HCT116 (cell line): ENCODE results near the gene PDLIM3. TPM values are rescaled to one million over a fixed set of nuclear protein-coding genes. Genes with fewer than 3 reads are reported as not detected.

Source experiments
- ATAC-seq: fragments of 200-7000 bp; cut with Tn5 transposase; 2 replicates; pipeline ENCODE4 v1.9.1; 2020; ENCODE audit warnings: mild to moderate bottlenecking, moderate library complexity
- BruUV-seq: library from RNA; stranded (reverse); fragments of 400-500 nt; replicated peaks from 2 replicates; lab custom pipeline; 2021; lab: Mats Ljungman, UMichigan
- CTCF ChIA-PET: fragments of 300-600 bp; sonication (Branson Sonifier 250); formaldehyde crosslinking; loops from one replicate; lab custom pipeline; 2021; ENCODE audit warnings: antibody characterized with exemption; lab: Charles Lee
- POLR2A ChIA-PET: fragments of 300-600, 350-600 bp; sonication (Branson Sonifier 250); formaldehyde crosslinking; loops from one replicate; lab custom pipeline; 2021; ENCODE audit warnings: antibody characterized with exemption; lab: Charles Lee
- RAD21 ChIA-PET, 2 experiments: fragments of 300-600 bp; sonication (Branson Sonifier 250); formaldehyde crosslinking; loops; one replicate each; lab custom pipeline; 2023; ENCODE audit warnings: low total read pairs in 2 of 2; ENCODE audit not compliant: uncharacterized antibody in 2 of 2, unreplicated experiment in 2 of 2, low non-redundant PET in 1 of 2; lab: Charles Lee
- DNase-seq: peaks from one replicate; pipeline ENCODE4 v3.0.0-alpha.2; 2010; ENCODE audit warnings: low read depth, low spot score
- H2AFZ ChIP-seq: fragments of 200-600 bp; shearing (Covaris generic), sonication (generic); 2 replicates; pipeline ENCODE4 v1.6.1; 2017; ENCODE audit warnings: low read depth, mixed run types, mixed read lengths, antibody characterized with exemption, low read length; ENCODE audit not compliant: poor library complexity, severe bottlenecking
- H3K27ac ChIP-seq: 2 replicates; pipeline ENCODE4 v1.5.1; 2012; ENCODE audit warnings: low read depth, low read length
- H3K27me3 ChIP-seq: fragments of 200-600 bp; sonication (generic); 2 replicates; pipeline ENCODE4 v1.6.1; 2016; ENCODE audit warnings: mixed run types, low read length, mixed read lengths; ENCODE audit not compliant: insufficient read depth
- H3K36me3 ChIP-seq, 2 experiments: fragments of 200-500 bp in 1 of 2; fragments of 200-600 bp in 1 of 2; sonication (Bioruptor generic) in 1 of 2; sonication (generic) in 1 of 2; 2 replicates each; pipeline versions ENCODE4 v1.5.1 to v1.6.1; 2014 to 2016; ENCODE audit warnings: low read length in 2 of 2, inconsistent platforms in 1 of 2, mixed read lengths in 1 of 2, mixed run types in 1 of 2; ENCODE audit not compliant: insufficient read depth in 2 of 2, control insufficient read depth in 1 of 2
- H3K4me1 ChIP-seq, 2 experiments: fragments of 200-600 bp in 1 of 2; sonication (generic) in 1 of 2; 2 replicates each; pipeline versions ENCODE4 v1.5.1 to v1.6.1; 2012 to 2017; ENCODE audit warnings: low read length in 2 of 2, inconsistent platforms in 1 of 2, mild to moderate bottlenecking in 1 of 2, mixed read lengths in 1 of 2, mixed run types in 1 of 2, moderate library complexity in 1 of 2; ENCODE audit not compliant: insufficient read depth in 2 of 2, control insufficient read depth in 1 of 2
- H3K4me2 ChIP-seq: fragments of 200-600 bp; sonication (generic); 2 replicates; pipeline ENCODE4 v1.6.1; 2017; ENCODE audit warnings: mixed run types, low read length, mixed read lengths
- H3K4me3 ChIP-seq, 2 experiments: fragments of 200-600 bp in 1 of 2; sonication (generic) in 1 of 2; replicated peaks in 1 of 2; 2 replicates each; pipeline ENCODE4 v1.5.1; 2011 to 2016; ENCODE audit warnings: low read length in 2 of 2, control low read depth in 1 of 2, low read depth in 1 of 2, mild to moderate bottlenecking in 1 of 2, mixed read lengths in 1 of 2, mixed run types in 1 of 2
- H3K79me2 ChIP-seq: fragments of 200-600 bp; sonication (generic); 2 replicates; pipeline ENCODE4 v1.6.1; 2017; ENCODE audit warnings: mild to moderate bottlenecking, mixed run types, low read length, moderate library complexity, mixed read lengths; ENCODE audit not compliant: insufficient read depth
- H3K9ac ChIP-seq: fragments of 200-600 bp; sonication (generic); 2 replicates; pipeline ENCODE4 v1.6.1; 2016; ENCODE audit warnings: low read length, mixed read lengths
- H3K9me2 ChIP-seq: fragments of 200-600 bp; sonication (generic), shearing (Covaris generic); 2 replicates; pipeline ENCODE4 v1.6.1; 2017; ENCODE audit warnings: mixed run types, mild to moderate bottlenecking, moderate library complexity; ENCODE audit not compliant: insufficient read depth
- H3K9me3 ChIP-seq, 2 experiments: fragments of 200-500 bp in 1 of 2; fragments of 200-600 bp in 1 of 2; sonication (Bioruptor generic) in 1 of 2; sonication (generic) in 1 of 2; 2 replicates each; pipeline ENCODE4 v1.6.1; 2014 to 2017; ENCODE audit warnings: low read length in 2 of 2, mixed read lengths in 2 of 2, inconsistent platforms in 1 of 2, low read depth in 1 of 2, mild to moderate bottlenecking in 1 of 2, mixed run types in 1 of 2, moderate library complexity in 1 of 2; ENCODE audit not compliant: control insufficient read depth in 1 of 2, insufficient read depth in 1 of 2
- H4K20me1 ChIP-seq: fragments of 200-600 bp; sonication (generic), shearing (Covaris generic); 2 replicates; pipeline ENCODE4 v1.6.1; 2017; ENCODE audit warnings: mixed run types, mild to moderate bottlenecking, moderate library complexity; ENCODE audit not compliant: insufficient read depth
- ELF1 ChIP-seq: IDR thresholded peaks from 2 replicates; pipeline ENCODE4 v1.6.1; 2012; ENCODE audit warnings: low read depth, borderline replicate concordance
- FOSL1 ChIP-seq: IDR thresholded peaks from 2 replicates; pipeline ENCODE4 v1.6.1; 2012; ENCODE audit warnings: low read depth
- MAX ChIP-seq: IDR thresholded peaks from 2 replicates; pipeline ENCODE4 v1.6.1; 2012
- POLR2A ChIP-seq: IDR thresholded peaks from 2 replicates; pipeline ENCODE4 v1.7.0; 2011; ENCODE audit warnings: borderline replicate concordance; ENCODE audit not compliant: insufficient read depth, insufficient read length; ENCODE audit errors: extremely low read depth
- RAD21 ChIP-seq: IDR thresholded peaks from 2 replicates; pipeline ENCODE4 v1.6.1; 2012; ENCODE audit warnings: low read depth, mild to moderate bottlenecking
- SIN3A ChIP-seq: IDR thresholded peaks from 2 replicates; pipeline ENCODE4 v1.6.1; 2012; ENCODE audit warnings: low read depth
- SP1 ChIP-seq: IDR thresholded peaks from 2 replicates; pipeline ENCODE4 v1.6.1; 2012; ENCODE audit warnings: low read depth
- SRF ChIP-seq: IDR thresholded peaks from 2 replicates; pipeline ENCODE4 v1.6.1; 2012; ENCODE audit warnings: low read depth
- ZBTB33 ChIP-seq: IDR thresholded peaks from 2 replicates; pipeline ENCODE4 v1.6.1; 2011; ENCODE audit warnings: mild to moderate bottlenecking, low read length, moderate library complexity; ENCODE audit not compliant: insufficient replicate concordance; ENCODE audit errors: extremely low read depth
- ZFX ChIP-seq: fragments of 450-650 bp; IDR thresholded peaks from 2 replicates; pipeline ENCODE4 v1.6.1; 2017
- intact Hi-C: fragments of 100-400 bp; cut with micrococcal nuclease; formaldehyde crosslinking; loops from 2 replicates; pipeline ENCODE4 v1.10.0; 2022
- total RNA-seq: library from RNA; stranded (reverse); gene quantifications from one replicate; pipeline ENCODE4 v1.2.1, GENCODE V29; 2021; ENCODE audit not compliant: unreplicated experiment
- TF ChIP-seq, protein P1 (sequence below): IDR thresholded peaks from 2 replicates; pipeline ENCODE4 v1.6.1; 2012; ENCODE audit warnings: low read depth

PDLIM3 gene
- total RNA-seq, 1 experiment from 2014 or later: 11.5 TPM

DNA sequence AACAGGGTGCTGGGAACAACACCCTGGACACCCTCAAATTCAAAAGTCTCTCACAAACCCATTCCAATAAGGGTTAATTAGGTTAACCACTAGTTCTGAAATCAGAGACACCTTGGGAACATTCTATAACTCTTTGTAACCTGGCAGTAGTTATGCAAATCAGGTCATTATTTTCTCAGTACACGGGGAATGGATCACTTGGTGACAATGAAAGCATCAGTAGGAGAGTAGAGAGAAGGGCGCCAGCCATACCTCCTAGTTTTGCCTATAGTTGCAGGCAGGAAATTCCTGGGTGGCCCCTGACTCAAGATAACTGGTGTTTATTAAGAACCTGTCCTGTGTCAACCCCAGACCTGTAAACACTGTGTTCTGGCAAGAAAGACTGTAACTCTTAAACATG lies 66.3 kb downstream of the PDLIM3 start:
- ATAC-seq (no peak), DNase-seq (no peak)
- Histone ChIP-seq H3K9ac (no peak overlapping the region), H3K4me3 (no peak overlapping the region), H3K4me2 (no peak overlapping the region), H3K36me3 (no peaks in the 10 kb centered on the region), H4K20me1 (no peaks in the 10 kb centered on the region), H3K9me3 (no peaks in the 10 kb centered on the region), H3K9me2 (no peaks in the 10 kb centered on the region), H2AFZ (no peak overlapping the region), H3K79me2 (no peaks in the 10 kb centered on the region), H3K4me1 (peaks cover 2 to 12% of the 10 kb centered on the region in 2 experiments; a peak in 3 of 4 replicates), H3K27me3 (no peaks in the 10 kb centered on the region), H3K27ac (no peak overlapping the region)
- ChIA-PET CTCF (no interaction called here), POLR2A (no interaction called here), RAD21 (no interaction called here)
- BruUV-seq: no TSS peak
- intact Hi-C loops: no loop called here
- no peak for TF ChIP-seq POLR2A
- no peak for TF ChIP-seq ELF1
- no peak for TF ChIP-seq ZFX
- TF ChIP-seq SIN3A: no peak
- no peak for TF ChIP-seq RAD21
- no peak for TF ChIP-seq SP1
- no peak for TF ChIP-seq SRF
- TF ChIP-seq MAX: no peak
- TF ChIP-seq ZBTB33: no peak
- TF ChIP-seq, protein P1, sequence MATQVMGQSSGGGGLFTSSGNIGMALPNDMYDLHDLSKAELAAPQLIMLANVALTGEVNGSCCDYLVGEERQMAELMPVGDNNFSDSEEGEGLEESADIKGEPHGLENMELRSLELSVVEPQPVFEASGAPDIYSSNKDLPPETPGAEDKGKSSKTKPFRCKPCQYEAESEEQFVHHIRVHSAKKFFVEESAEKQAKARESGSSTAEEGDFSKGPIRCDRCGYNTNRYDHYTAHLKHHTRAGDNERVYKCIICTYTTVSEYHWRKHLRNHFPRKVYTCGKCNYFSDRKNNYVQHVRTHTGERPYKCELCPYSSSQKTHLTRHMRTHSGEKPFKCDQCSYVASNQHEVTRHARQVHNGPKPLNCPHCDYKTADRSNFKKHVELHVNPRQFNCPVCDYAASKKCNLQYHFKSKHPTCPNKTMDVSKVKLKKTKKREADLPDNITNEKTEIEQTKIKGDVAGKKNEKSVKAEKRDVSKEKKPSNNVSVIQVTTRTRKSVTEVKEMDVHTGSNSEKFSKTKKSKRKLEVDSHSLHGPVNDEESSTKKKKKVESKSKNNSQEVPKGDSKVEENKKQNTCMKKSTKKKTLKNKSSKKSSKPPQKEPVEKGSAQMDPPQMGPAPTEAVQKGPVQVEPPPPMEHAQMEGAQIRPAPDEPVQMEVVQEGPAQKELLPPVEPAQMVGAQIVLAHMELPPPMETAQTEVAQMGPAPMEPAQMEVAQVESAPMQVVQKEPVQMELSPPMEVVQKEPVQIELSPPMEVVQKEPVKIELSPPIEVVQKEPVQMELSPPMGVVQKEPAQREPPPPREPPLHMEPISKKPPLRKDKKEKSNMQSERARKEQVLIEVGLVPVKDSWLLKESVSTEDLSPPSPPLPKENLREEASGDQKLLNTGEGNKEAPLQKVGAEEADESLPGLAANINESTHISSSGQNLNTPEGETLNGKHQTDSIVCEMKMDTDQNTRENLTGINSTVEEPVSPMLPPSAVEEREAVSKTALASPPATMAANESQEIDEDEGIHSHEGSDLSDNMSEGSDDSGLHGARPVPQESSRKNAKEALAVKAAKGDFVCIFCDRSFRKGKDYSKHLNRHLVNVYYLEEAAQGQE: no peak
- no peak for TF ChIP-seq FOSL1
